Brain microvascular endothelial cell (primary cell): Measurements from ENCODE around the gene FAM222B.
"Not testable (repeated sequence)": the region's sequence is repeated elsewhere in the genome, so short reads cannot be mapped to it uniquely, and the experiment has no call there.

Experiments used
- DNase-seq: peaks from one replicate; pipeline ENCODE4 v3.0.0-alpha.2; 2020
- H3K27ac ChIP-seq: fragments of 250-450 bp; sonication (Bioruptor Pico); 2 replicates; pipeline ENCODE4 v1.5.1; 2020; ENCODE audit warnings: mild to moderate bottlenecking, moderate library complexity
- H3K27me3 ChIP-seq: fragments of 250-450 bp; sonication (Bioruptor Pico); replicated peaks from 2 replicates; pipeline ENCODE4 v1.5.1; 2020; ENCODE audit warnings: mild to moderate bottlenecking
- H3K36me3 ChIP-seq: fragments of 250-450 bp; sonication (Bioruptor Pico); replicated peaks from 2 replicates; pipeline ENCODE4 v1.5.1; 2020; ENCODE audit warnings: mild to moderate bottlenecking
- H3K4me3 ChIP-seq: 2 replicates; pipeline ENCODE4 v1.5.1; 2011; ENCODE audit warnings: low read depth, mild to moderate bottlenecking, control low read depth, low read length, moderate library complexity
- CTCF ChIP-seq: IDR thresholded peaks from 2 replicates; pipeline ENCODE4 v1.5.1; 2011; ENCODE audit warnings: low read depth, mild to moderate bottlenecking, moderate library complexity, low read length, control low read depth, inconsistent platforms; ENCODE audit errors: missing control alignments
- in situ Hi-C: cut with HindIII; loops from 2 replicates; pipeline ENCODE4 v1.10.0; 2017; ENCODE audit warnings: low sequenced_read_pairs, low pct_ligation_motif_present

The FAM222B gene

DNA sequence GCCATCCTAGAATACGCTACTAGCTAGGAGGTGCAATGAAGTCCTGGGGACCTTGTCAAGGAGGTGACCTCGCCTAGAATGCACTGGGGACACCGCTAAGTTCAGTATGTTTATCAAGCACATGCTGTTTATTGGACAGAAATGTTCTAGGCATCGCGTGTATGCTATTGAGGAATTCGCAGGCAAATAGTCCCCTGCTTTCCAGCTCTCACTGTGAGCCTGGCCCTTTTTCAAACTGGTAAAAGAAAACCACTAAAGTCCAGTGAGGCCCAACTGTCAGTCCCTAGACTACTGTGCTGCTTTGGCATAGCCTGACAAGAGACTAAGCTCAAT lies 1.2 kb upstream of the FAM222B start:
- Histone ChIP-seq H3K4me3 (no peak overlapping the region), H3K27ac (no peak overlapping the region), H3K36me3 (no peaks in the 10 kb centered on the region), H3K27me3 (no peaks in the 10 kb centered on the region)
- no peak for TF ChIP-seq CTCF
- in situ Hi-C loops: no loop called here
- no peak for DNase-seq

DNA sequence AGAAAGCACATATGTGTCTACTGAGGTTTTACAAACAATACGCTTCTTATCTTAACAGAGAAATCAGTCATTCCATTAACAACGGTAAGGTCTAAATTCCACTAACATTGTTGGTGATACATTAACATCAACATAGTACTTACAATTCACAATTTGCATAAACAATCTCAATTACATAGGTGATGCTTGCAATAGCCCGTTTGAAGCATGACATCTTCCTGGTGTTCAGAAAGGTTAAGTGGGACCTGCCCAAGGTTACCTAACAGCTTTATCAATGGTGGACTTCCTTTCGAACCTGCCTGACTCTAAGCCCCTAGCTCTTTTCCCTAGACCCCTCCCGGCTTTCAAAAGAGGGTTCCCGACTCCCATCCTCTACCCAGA lies 699 bp downstream of the FAM222B start:
- H3K4me3 ChIP-seq: peak overlapping the region; percentile 97
- no peak for DNase-seq
- H3K27me3 ChIP-seq: no peaks in the 10 kb centered on the region
- in situ Hi-C loops: no loop called here
- H3K27ac ChIP-seq: peak overlapping the region; percentile 4
- no peak for TF ChIP-seq CTCF
- no peaks in the 10 kb centered on the region for H3K36me3 ChIP-seq

GRCh38 chr17:28839221-28839620 lies 3.4 kb downstream of the FAM222B start:
- H3K27ac ChIP-seq: peak overlapping the region; percentile 48
- H3K27me3 ChIP-seq: no peaks in the 10 kb centered on the region
- H3K36me3 ChIP-seq: peaks cover 3% of the 10 kb centered on the region
- H3K4me3 ChIP-seq: no peak overlapping the region
- DNase-seq: peak; percentile 18
- no peak for TF ChIP-seq CTCF
- in situ Hi-C loops: no loop called here

GRCh38 chr17:28836541-28836940 lies 6.0 kb downstream of the FAM222B start:
- DNase-seq, in situ Hi-C loops, H3K27me3 ChIP-seq, H3K4me3 ChIP-seq, H3K36me3 ChIP-seq, H3K27ac ChIP-seq: not testable (repeated sequence)

DNA sequence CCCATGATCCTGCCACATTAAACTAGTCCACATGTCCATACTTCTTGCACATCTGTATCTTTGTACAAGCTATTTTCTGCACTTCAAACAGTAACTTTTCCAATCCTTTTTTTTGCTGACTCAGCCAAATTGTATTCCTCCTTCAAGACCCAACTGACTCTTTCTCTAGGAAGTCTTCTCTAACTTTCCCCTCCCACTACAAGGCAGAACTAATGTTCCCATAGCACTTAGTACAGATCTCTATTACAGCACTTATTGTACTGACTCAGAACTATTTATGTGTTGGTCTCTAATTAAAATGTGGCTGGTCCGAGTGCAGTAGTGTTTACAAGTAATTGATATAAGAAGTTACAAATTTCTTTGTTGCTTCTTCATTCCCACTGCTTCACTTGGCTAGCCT lies 8.2 kb downstream of the FAM222B start:
- in situ Hi-C loops: no loop called here
- no peak for TF ChIP-seq CTCF
- H3K27ac ChIP-seq: no peak overlapping the region
- H3K36me3 ChIP-seq: peaks cover 8% of the 10 kb centered on the region
- H3K4me3 ChIP-seq: no peak overlapping the region
- H3K27me3 ChIP-seq: no peaks in the 10 kb centered on the region
- no peak for DNase-seq

- TF ChIP-seq CTCF: no peak
- H3K27ac ChIP-seq: no peak overlapping the region
These were observed 14.1 kb downstream of the FAM222B start for GRCh38 chr17:28828294-28829040.

More at GRCh38 chr17:28828294-28829040, 14.1 kb downstream of the FAM222B start:
- Histone ChIP-seq H3K36me3 (no peaks in the 10 kb centered on the region), H3K27me3 (no peaks in the 10 kb centered on the region), H3K4me3 (no peak overlapping the region)
- in situ Hi-C loops: no loop called here
- peak; percentile 43 for DNase-seq
